Transverse colon (tissue), 4 donors: ENCODE data around the gene CDKN2B-AS1. TPM values are rescaled to one million over a fixed set of nuclear protein-coding genes. Genes with fewer than 3 reads are reported as not detected.
"Not testable (repeated sequence)": the region's sequence is repeated elsewhere in the genome, so short reads cannot be mapped to it uniquely, and the experiment has no call there.

Source experiments
- DNase-seq: peaks from one replicate; pipeline ENCODE4 v3.0.0-alpha.2; 2019
- H3K27ac ChIP-seq, 4 donors: fragments of 200-600 bp; sonication (generic); 2 replicates each; pipeline ENCODE4 v1.5.1; 2016 to 2018; ENCODE audit warnings: inconsistent platforms in 4 of 4
- H3K27me3 ChIP-seq: fragments of 200-600 bp; sonication (generic); 2 replicates; pipeline ENCODE4 v1.5.1; 2017; ENCODE audit warnings: inconsistent platforms
- H3K36me3 ChIP-seq, 4 donors: fragments of 200-600 bp; sonication (generic); 2 replicates each; pipeline ENCODE4 v1.5.1; 2017 to 2019; ENCODE audit warnings: inconsistent platforms in 4 of 4
- H3K4me1 ChIP-seq, 4 donors: fragments of 200-600 bp; sonication (generic); 2 replicates each; pipeline ENCODE4 v1.5.1; 2017 to 2020; ENCODE audit warnings: inconsistent platforms in 4 of 4
- H3K4me3 ChIP-seq, 4 donors: fragments of 200-600 bp; sonication (generic); 1 replicate in 1 of 4; 2 replicates in 3 of 4; pipeline versions ENCODE4 v1.5.1 to v1.6.1; 2017 to 2019; ENCODE audit warnings: inconsistent platforms in 4 of 4
- H3K9me3 ChIP-seq, 2 donors: fragments of 200-600 bp; sonication (generic); 2 replicates each; pipeline ENCODE4 v1.5.1; 2017 to 2019; ENCODE audit warnings: inconsistent platforms in 2 of 2
- CTCF ChIP-seq, 5 experiments: fragments of 200-600 bp in 3 of 5; fragments of 450-650 bp in 2 of 5; sonication (generic) in 3 of 5; IDR thresholded peaks; 1 replicate in 2 of 5; 2 replicates in 3 of 5; pipeline ENCODE4 v1.5.1; 2016 to 2017; ENCODE audit warnings: antibody characterized with exemption in 5 of 5, inconsistent platforms in 3 of 5, mild to moderate bottlenecking in 2 of 5, moderate library complexity in 1 of 5
- EP300 ChIP-seq: sonication (generic); formaldehyde crosslinking; IDR thresholded peaks from one replicate; pipeline ENCODE4 v1.6.1; 2017; ENCODE audit warnings: antibody characterized with exemption, low read depth
- POLR2A ChIP-seq: fragments of 450-650 bp; IDR thresholded peaks from one replicate; pipeline ENCODE4 v1.6.1; 2016; ENCODE audit warnings: antibody characterized with exemption, mild to moderate bottlenecking, moderate library complexity
- POLR2AphosphoS5 ChIP-seq, 3 donors: sonication (generic); formaldehyde crosslinking; IDR thresholded peaks; one replicate each; pipeline ENCODE4 v1.6.1; 2016; ENCODE audit warnings: antibody characterized with exemption in 3 of 3
- WGBS, 2 donors: methylation state at CpG; one replicate each; pipeline ENCODE4 v1.1.5; 2018; ENCODE audit warnings: low coverage in 1 of 2; 5-methylcytosine and 5-hydroxymethylcytosine counted together
- in situ Hi-C, 4 donors: fragments of 200-750 bp; cut with MboI; loops; one replicate each; pipeline versions ENCODE4 v1.15.0 to v1.15.1; 2017; ENCODE audit warnings: low sequenced_read_pairs in 3 of 4, low pct_ligation_motif_present in 1 of 4, low pct_unique_long_range_greater_than_20kb in 1 of 4
- intact Hi-C: fragments of 100-400 bp; cut with DNase I; formaldehyde crosslinking; loops from one replicate; pipeline ENCODE4 v1.15.1; 2023; ENCODE audit warnings: low total_unique reads
- total RNA-seq, 4 donors: library from RNA; depleted of rRNA; stranded (reverse); fragments of >200 nt; gene quantifications; one replicate each; pipeline ENCODE4 v1.1.0, GENCODE V29; 2016

Gene CDKN2B-AS1
- total RNA-seq, 4 donors from 2014 or later: 1.00 to 152 (median 46.0) TPM

- Histone ChIP-seq H3K36me3 (no peaks in the 10 kb centered on the region), H3K27ac (no peak overlapping the region), H3K4me1 (no peaks in the 10 kb centered on the region), H3K9me3 (no peaks in the 10 kb centered on the region), H3K27me3 (no peaks in the 10 kb centered on the region), H3K4me3 (no peak overlapping the region)
- in situ Hi-C loops (no loop called here), intact Hi-C loops (no loop called here)
- no peak for TF ChIP-seq POLR2AphosphoS5 (IDR thresholded peaks at IDR 0.05)
- no peak for TF ChIP-seq POLR2A
- no peak for TF ChIP-seq EP300
- TF ChIP-seq CTCF (IDR thresholded peaks at IDR 0.05): no peak
- 46 to 70% methylated on average over 3 of the region's 3 CpGs for WGBS, 2 donors
- no peak for DNase-seq
These were observed 61.8 kb downstream of the CDKN2B-AS1 start for GRCh38 chr9:22056402-22056801.

- H3K9me3 ChIP-seq, H3K4me3 ChIP-seq, H3K27ac ChIP-seq, H3K4me1 ChIP-seq, intact Hi-C loops, H3K36me3 ChIP-seq, H3K27me3 ChIP-seq, in situ Hi-C loops, DNase-seq: not testable (repeated sequence)
- 93 to 94% methylated on average over 2 to 6 of the region's 6 CpGs for WGBS, 2 donors
These were observed 63.4 kb downstream of the CDKN2B-AS1 start for GRCh38 chr9:22057972-22058371.

GRCh38 chr9:22060831-22061383, 66.3 kb downstream of the CDKN2B-AS1 start:
- WGBS, 2 donors: 80 to 93% methylated on average over 4 of the region's 4 CpGs
- no peak for DNase-seq

GRCh38 chr9:22064957-22065356, 70.4 kb downstream of the CDKN2B-AS1 start:
- intact Hi-C loops: no loop called here
- H3K36me3 ChIP-seq: no peaks in the 10 kb centered on the region

More at GRCh38 chr9:22060831-22061383, 66.3 kb downstream of the CDKN2B-AS1 start:
- no peaks in the 10 kb centered on the region for H3K4me1 ChIP-seq
- no peak for TF ChIP-seq EP300
- H3K36me3 ChIP-seq: no peaks in the 10 kb centered on the region
- no peaks in the 10 kb centered on the region for H3K9me3 ChIP-seq
- H3K27me3 ChIP-seq: no peaks in the 10 kb centered on the region
- intact Hi-C loops: no loop called here
- in situ Hi-C loops: no loop called here
- no peak overlapping the region for H3K27ac ChIP-seq
- no peak overlapping the region for H3K4me3 ChIP-seq

More at GRCh38 chr9:22064957-22065356, 70.4 kb downstream of the CDKN2B-AS1 start:
- TF ChIP-seq CTCF (IDR thresholded peaks at IDR 0.05) (no peak), EP300 (no peak), POLR2A (no peak), POLR2AphosphoS5 (IDR thresholded peaks at IDR 0.05) (no peak)
- in situ Hi-C loops: no loop called here
- Histone ChIP-seq H3K9me3 (no peaks in the 10 kb centered on the region), H3K4me3 (no peak overlapping the region), H3K27ac (no peak overlapping the region), H3K4me1 (no peaks in the 10 kb centered on the region), H3K27me3 (no peaks in the 10 kb centered on the region)
- DNase-seq: no peak
- 46% methylated on average over 2 of the region's 2 CpGs; no CpG with 5 or more reads in 1 of the 2 donors for WGBS, 2 donors
